GM19240 (cell line): Measurements from ENCODE around the gene RAB27B.

Experiments
- DNase-seq: peaks from one replicate; pipeline ENCODE4 v3.0.0; 2011; ENCODE audit warnings: low spot score; ENCODE audit not compliant: insufficient read length

The RAB27B gene

DNA sequence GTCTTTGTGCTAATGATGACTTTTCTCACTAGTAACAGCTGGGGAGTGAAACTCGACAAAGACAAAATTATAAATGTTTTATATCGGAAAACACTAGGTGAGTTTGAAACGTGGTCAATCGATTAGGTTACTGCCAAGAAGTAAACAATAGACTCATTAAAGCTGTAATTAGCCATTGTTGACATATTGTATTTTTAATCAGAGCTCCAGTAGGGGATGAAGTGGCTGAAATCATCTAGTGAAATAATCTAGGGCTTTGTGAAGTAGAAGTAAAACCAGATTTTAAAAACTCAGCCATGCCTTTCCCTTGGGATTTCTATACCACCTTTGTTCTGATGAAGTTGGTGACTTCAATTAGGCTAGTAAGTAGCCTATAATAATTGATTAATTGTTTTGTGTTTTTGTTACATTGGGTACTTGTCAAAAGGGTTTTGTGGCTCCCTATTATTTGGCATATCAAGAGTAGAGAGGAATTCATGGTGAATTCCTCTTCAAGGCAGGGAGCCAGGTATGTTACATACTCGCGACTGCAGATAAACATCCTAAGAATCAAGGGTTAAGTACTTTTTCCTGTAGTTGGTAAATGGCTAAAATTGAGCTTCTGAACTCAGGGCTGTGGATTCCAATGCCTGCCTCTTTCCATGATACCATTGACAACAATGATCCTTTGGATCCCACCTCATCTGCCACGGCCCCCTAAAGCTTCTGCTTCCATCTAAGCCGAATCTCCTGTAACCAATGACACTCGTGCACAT, 31.6 kb downstream of the RAB27B start:
- no peak for DNase-seq

GRCh38 chr18:54860941-54861340, 32.7 kb downstream of the RAB27B start:
- DNase-seq = no peak

GRCh38 chr18:54867131-54867530, 38.9 kb downstream of the RAB27B start:
- no peak for DNase-seq

DNA sequence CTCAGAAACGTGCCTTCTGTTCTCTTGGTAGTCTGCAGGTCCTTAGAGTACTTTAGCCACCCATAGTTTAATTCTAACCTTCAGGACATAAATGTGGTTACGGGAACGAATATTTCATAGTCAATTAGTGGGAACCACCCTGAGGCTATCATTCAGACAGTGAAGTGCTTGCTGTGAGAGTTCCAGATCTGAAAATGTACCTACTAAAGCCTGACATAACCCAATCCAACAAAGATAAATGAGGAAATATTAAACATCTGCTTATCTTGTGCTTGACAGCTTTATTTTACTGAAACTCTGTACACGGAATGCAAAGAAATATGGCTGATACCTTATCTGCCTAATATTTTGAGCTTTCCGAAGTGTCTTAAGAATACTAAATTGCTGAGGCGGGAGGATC, 43.0 kb downstream of the RAB27B start:
- no peak for DNase-seq

DNA sequence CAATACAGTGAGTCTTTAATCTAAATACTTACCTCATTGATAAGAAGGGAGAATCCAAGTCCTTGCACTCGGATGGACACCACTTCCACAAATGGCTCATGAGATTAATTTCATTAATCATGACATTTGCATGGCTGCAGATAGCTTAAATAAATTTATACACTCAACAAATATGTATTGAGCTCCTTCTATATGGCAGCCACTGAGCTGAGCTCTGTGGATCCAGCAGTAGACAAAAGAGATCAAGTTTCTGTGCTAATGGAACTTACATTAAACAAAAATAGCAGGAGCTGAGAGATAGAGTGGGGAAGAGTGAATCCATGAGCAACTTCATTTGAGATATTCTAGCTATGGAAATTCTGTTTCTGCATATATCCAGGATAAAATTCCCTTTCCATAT, 44.4 kb downstream of the RAB27B start:
- no peak for DNase-seq

DNA sequence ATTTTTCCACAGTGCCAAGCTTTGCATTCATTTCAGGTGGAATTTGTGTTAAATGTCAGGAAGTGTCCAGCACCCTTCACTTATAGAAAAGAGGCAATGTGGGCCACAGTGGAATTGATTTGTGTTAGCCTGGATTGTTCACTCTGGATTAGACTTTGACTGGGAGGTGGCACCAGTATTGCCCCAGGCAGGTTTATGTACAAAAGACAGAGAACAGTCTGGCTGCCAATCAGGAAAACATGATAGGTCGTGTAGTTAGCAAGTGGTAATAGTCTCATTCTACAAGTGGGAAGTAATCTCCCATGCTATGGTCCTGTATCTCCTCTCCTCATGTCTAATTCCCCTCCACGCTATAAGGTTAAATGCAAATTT, 45.6 kb downstream of the RAB27B start:
- no peak for DNase-seq

- no peak for DNase-seq
These were observed 46.8 kb downstream of the RAB27B start for GRCh38 chr18:54875063-54875462.

GRCh38 chr18:54877076-54877475, 48.8 kb downstream of the RAB27B start:
- no peak for DNase-seq

- no peak for DNase-seq
These were observed 49.9 kb downstream of the RAB27B start for GRCh38 chr18:54878159-54878622.

DNA sequence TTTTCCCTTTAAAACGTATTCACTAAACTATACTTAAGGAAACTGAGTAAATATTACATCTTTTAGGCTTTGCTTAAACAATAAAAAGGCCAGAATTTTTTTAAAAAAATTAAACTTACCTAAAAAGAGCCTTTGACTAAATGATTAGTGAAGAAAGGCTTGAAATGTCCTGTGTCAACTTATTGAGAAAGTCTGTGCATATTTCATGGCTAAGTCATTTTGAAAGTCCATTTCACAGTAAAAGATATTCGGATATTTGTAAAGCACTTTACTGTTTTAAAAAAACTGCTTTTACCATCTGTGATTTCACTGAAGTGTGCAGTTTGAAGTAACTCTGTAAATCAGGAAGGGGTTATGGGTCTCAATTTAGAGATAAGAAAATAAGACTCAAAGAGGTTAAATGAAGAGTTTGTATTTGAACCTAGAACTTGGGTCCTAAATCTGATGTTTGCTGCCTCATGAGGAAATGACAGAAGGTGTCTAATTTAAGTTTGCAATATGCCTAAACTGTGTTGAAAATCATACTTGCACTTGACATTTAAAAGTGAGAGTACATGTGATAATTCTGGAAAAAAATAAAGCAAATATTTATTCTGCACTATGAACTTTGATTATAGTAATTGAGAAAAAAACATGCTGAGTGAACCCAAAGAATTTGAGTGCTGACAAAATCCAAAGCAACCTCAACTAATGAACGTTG, 50.5 kb downstream of the RAB27B start:
- no peak for DNase-seq

DNA sequence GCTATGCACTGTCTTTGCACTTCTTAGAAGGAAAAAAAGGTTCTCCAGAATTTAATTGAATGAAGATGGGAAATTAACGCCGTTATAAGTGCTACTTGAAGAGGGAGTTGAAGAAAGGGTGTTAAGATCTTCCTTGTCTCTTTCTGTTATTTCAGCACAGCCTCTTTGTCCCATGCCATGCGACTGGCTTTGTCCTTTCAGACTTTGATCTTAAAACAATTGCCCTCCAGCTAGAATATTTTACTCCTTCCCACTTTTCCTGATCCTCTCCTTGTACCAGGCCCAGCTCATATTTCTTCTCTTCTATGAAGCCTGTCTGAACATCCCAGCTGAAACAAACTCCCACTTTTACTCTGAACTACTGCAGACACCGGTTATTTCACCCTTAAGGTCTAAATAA, 51.4 kb downstream of the RAB27B start:
- DNase-seq = no peak

GRCh38 chr18:54880395-54881105, 52.3 kb downstream of the RAB27B start:
- DNase-seq = no peak

DNA sequence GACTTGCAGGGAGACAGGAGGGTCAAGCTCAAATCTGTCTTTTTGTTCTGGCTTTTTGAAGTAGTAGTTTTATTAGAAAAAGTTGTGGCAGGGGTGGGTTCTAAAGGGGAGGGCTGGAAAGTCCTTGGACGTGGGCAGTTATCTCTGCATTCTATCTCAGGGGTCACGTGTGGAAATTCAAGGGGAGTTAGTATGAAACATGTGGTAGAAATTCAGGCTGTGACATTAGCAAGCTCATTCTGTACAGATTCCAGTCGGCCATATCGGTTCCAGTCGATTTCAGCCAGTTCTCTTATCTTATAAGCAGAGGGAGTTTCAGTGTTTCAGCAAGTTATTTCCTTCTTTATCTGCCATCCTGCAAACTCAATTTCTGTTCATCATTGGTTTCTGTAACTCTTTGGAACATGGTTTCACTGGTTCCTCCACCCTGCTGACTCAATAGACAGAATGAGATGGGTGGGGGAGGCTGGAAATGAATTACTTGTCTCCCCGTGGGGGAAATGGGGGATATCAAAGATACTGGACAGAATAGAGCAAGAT, 53.0 kb downstream of the RAB27B start:
- DNase-seq = no peak

- no peak for DNase-seq
These were observed 54.0 kb downstream of the RAB27B start for GRCh38 chr18:54882318-54882717.

- no peak for DNase-seq
These were observed 55.7 kb downstream of the RAB27B start for GRCh38 chr18:54883816-54884604.

GRCh38 chr18:54888378-54888777, 60.1 kb downstream of the RAB27B start:
- DNase-seq = no peak

DNA sequence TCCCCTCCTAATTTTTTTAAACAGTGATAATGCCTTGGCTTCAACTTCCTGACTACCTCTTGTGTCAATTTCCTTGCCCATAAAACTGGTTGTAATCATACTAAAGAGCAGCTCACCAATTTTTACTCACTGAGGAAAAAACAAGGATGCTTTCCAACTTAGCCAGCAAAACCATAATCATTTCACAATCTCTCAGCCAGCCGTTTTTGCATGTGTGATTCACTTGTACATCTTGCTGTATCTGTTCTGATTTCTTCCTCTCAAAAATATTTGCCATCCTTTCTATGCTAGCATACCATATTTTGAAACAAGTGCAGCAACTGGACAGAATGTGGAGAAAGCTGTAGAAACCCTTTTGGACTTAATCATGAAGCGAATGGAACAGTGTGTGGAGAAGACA, 60.7 kb downstream of the RAB27B start:
- DNase-seq = no peak

DNA sequence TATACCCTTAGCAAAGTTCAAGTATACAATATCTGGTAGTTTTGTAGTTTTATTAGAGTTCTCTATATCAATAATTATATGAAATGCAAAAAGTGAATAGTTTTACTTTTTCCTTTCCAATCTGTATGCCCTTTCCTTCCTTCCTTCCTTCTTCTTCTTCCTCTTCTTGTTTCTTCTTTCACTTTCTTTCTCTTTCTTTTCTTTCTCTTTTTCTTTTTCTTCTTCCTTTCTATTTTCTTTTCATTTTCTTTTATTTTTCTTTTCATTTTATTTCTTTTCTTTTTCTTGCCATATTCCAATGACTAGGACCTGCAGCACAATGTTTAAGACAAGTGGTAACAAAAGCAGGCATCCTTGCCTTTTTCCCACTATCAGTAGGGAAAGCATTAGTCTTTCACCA, 71.2 kb downstream of the RAB27B start:
- no peak for DNase-seq

DNA sequence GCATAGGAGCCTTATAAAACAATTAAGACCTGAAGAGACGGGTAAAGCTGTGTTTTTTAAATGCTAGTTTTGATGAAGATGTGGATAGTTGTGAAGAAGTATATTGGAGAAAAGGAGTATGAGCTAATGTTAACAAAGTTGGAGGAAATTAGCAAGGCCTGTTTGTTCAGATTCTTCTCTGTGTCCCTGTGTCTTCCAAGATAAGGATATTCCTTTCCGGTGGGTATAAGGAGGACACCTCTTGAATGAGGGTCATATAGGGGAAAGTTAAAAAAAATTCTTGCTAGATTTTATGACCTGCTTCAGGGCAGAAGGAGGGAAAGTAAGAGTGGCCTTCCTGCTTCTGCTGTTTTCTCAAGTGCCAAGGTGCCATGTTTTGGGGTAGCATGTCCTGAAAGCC, 72.0 kb downstream of the RAB27B start:
- DNase-seq = no peak

GRCh38 chr18:54904581-54904980, 76.3 kb downstream of the RAB27B start:
- DNase-seq = no peak

- DNase-seq = no peak
These were observed 77.4 kb downstream of the RAB27B start for GRCh38 chr18:54905629-54906028.
